Ovary (tissue), 9 donors: Measurements from ENCODE around the gene SMCP. TPM values are rescaled to one million over a fixed set of nuclear protein-coding genes. Genes with fewer than 3 reads are reported as not detected.

Experiments used
- DNase-seq, 5 donors: peaks; one replicate each; pipeline ENCODE4 v3.0.0-alpha.2; 2019 to 2020
- H3K27ac ChIP-seq, 2 donors: fragments of 200-600 bp; one replicate each; pipeline versions ENCODE4 v1.5.1 to v1.8.0; 2019 to 2022
- H3K27me3 ChIP-seq: fragments of 200-600 bp; one replicate; pipeline ENCODE4 v1.8.0; 2022
- H3K36me3 ChIP-seq: fragments of 200-600 bp; sonication (generic); one replicate; pipeline ENCODE4 v1.5.1; 2019
- H3K4me1 ChIP-seq: one replicate; pipeline ENCODE4 v1.8.1; 2013; ENCODE audit warnings: mild to moderate bottlenecking, moderate library complexity; ENCODE audit not compliant: insufficient read depth
- H3K4me3 ChIP-seq: fragments of 200-600 bp; sonication (generic); one replicate; pipeline ENCODE4 v1.5.1; 2017
- H3K9me3 ChIP-seq, 2 donors: fragments of 200-600 bp in 1 of 2; sonication (generic) in 1 of 2; one replicate each; pipeline versions ENCODE4 v1.5.1 to v1.8.1; 2013 to 2019; ENCODE audit warnings: mild to moderate bottlenecking in 1 of 2, moderate library complexity in 1 of 2
- CTCF ChIP-seq, 3 donors: fragments of 450-650 bp in 2 of 3; fragments of 200-600 bp in 1 of 3; IDR thresholded peaks; one replicate each; pipeline versions ENCODE4 v1.5.1 to v1.8.0; 2016 to 2022; ENCODE audit warnings: antibody characterized with exemption in 3 of 3, mild to moderate bottlenecking in 1 of 3
- EP300 ChIP-seq: sonication (generic); formaldehyde crosslinking; IDR thresholded peaks from one replicate; pipeline ENCODE4 v1.6.1; 2017; ENCODE audit warnings: antibody characterized with exemption
- POLR2A ChIP-seq: fragments of 450-650 bp; IDR thresholded peaks from one replicate; pipeline ENCODE4 v1.6.1; 2017; ENCODE audit warnings: antibody characterized with exemption, mild to moderate bottlenecking, moderate library complexity
- WGBS, 3 donors: extraction: QIAGEN DNeasy Blood & Tissue Kit in 1 of 3; methylation state at CpG; one replicate each; pipeline versions ENCODE4 v1.1.5 to v1.1.7; 2013 to 2017; 5-methylcytosine and 5-hydroxymethylcytosine counted together
- intact Hi-C, 4 donors: fragments of 100-400 bp; cut with DNase I; formaldehyde crosslinking; loops; one replicate each; pipeline versions ENCODE4 v1.11.0 to v1.15.1; 2022 to 2023
- polyA plus RNA-seq, 2 donors: library from polyadenylated mRNA; stranded (reverse); fragments of 200-250 nt in 1 of 2; fragments of 350-450 nt in 1 of 2; fragmentation: Illumina TruSeq in 1 of 2; extraction: RNeasy Lipid Tissue Mini Kit (QIAGEN cat#74804) in 1 of 2; gene quantifications; one replicate each; pipeline ENCODE4 v1.2.3, GENCODE V29; 2013 to 2014
- total RNA-seq, 7 donors: library from RNA; depleted of rRNA in 2 of 7; stranded (reverse); fragments of >200 nt in 2 of 7; fragmentation: NEBNext Ultra II Directional in 3 of 7; extraction: Animal tissue kit (Norgen Biotek cat#: 25700) in 3 of 7; gene quantifications; one replicate each; pipeline versions ENCODE4 v1.1.0 to v1.2.4, GENCODE V29; 2016 to 2023
- donor health status: DM: no; HTN: no; CAD: no; lungs with moderate emphysema.
- donor health status: DM: no; HTN: no; CAD: no.
- donor health status: Bipolar disorder and iron deficiency.
- donor health status: DM: yes; HTN: yes; CAD: no.
- donor health status: DM: no; HTN: no; CAD: no.
- donor health status: DM: yes; HTN: yes; CAD: no.

The SMCP gene
- total and polyA plus RNA-seq, 9 donors, result 0.18 to 0.35 TPM; not detected in 7

- Histone ChIP-seq H3K27ac (no peak overlapping the region), H3K27me3 (no peaks in the 10 kb centered on the region), H3K4me1 (no peaks in the 10 kb centered on the region), H3K9me3 (no peaks in the 10 kb centered on the region), H3K4me3 (no peak overlapping the region), H3K36me3 (no peaks in the 10 kb centered on the region)
- TF ChIP-seq EP300 (no peak), CTCF (IDR thresholded peaks at IDR 0.05) (no peak), POLR2A (no peak)
- WGBS, 3 donors, result 84 to 91% (median 86%) methylated on average over 4 of the region's 4 CpGs
- intact Hi-C loops, result no loop called here
- no peak for DNase-seq
Measured at GRCh38 chr1:152932170-152932811, 54.2 kb downstream of the SMCP start.

GRCh38 chr1:152933196-152933595 lies 55.1 kb downstream of the SMCP start:
- no peaks in the 10 kb centered on the region for H3K4me1 ChIP-seq
- no peaks in the 10 kb centered on the region for H3K9me3 ChIP-seq
- H3K27ac ChIP-seq, result no peak overlapping the region
- no peak for DNase-seq
- H3K4me3 ChIP-seq, result no peak overlapping the region
- intact Hi-C loops, result no loop called here
- no peaks in the 10 kb centered on the region for H3K36me3 ChIP-seq
- WGBS, 3 donors, result 72 to 87% (median 87%) methylated on average over 2 of the region's 2 CpGs
- TF ChIP-seq EP300 (no peak), CTCF (IDR thresholded peaks at IDR 0.05) (no peak), POLR2A (no peak)
- H3K27me3 ChIP-seq, result no peaks in the 10 kb centered on the region

Other genes starting within 250 kb of the SMCP start
- not detected for gene LCE2D, start 214.9 kb upstream of the SMCP start, total RNA-seq
- gene LCE2D, start 214.9 kb upstream of the SMCP start, polyA plus RNA-seq, result not detected
- gene LCE2C, start 203.0 kb upstream of the SMCP start, total RNA-seq, result not detected
- gene LCE2C, start 203.0 kb upstream of the SMCP start, polyA plus RNA-seq, result not detected
- gene LCE2B, start 192.2 kb upstream of the SMCP start, total RNA-seq, result not detected
- gene LCE2B, start 192.2 kb upstream of the SMCP start, polyA plus RNA-seq, result not detected
- not detected for gene LCE2A, start 180.0 kb upstream of the SMCP start, total RNA-seq
- not detected for gene LCE2A, start 180.0 kb upstream of the SMCP start, polyA plus RNA-seq
- gene LCE4A, start 170.2 kb upstream of the SMCP start, total RNA-seq, result not detected
- gene LCE4A, start 170.2 kb upstream of the SMCP start, polyA plus RNA-seq, result not detected
- not detected for gene KPRP, start 120.3 kb upstream of the SMCP start, total RNA-seq
- not detected for gene KPRP, start 120.3 kb upstream of the SMCP start, polyA plus RNA-seq
- not detected for gene LCE1F, start 103.2 kb upstream of the SMCP start, total RNA-seq
- not detected for gene LCE1F, start 103.2 kb upstream of the SMCP start, polyA plus RNA-seq
- gene LCE1E, start 92.1 kb upstream of the SMCP start, total RNA-seq, result not detected
- gene LCE1E, start 92.1 kb upstream of the SMCP start, polyA plus RNA-seq, result not detected
- gene LCE1D, start 81.6 kb upstream of the SMCP start, total RNA-seq, result not detected
- gene LCE1D, start 81.6 kb upstream of the SMCP start, polyA plus RNA-seq, result not detected
- gene LCE1C, start 71.7 kb upstream of the SMCP start, total RNA-seq, result not detected
- not detected for gene LCE1C, start 71.7 kb upstream of the SMCP start, polyA plus RNA-seq
- gene LCE1B, start 66.4 kb upstream of the SMCP start, total RNA-seq, result not detected
- not detected for gene LCE1B, start 66.4 kb upstream of the SMCP start, polyA plus RNA-seq
- gene LCE1A, start 50.8 kb upstream of the SMCP start, total RNA-seq, result not detected
- not detected for gene LCE1A, start 50.8 kb upstream of the SMCP start, polyA plus RNA-seq
- gene LCE6A, start 35.5 kb upstream of the SMCP start, total RNA-seq, result not detected
- gene LCE6A, start 35.5 kb upstream of the SMCP start, polyA plus RNA-seq, result not detected
- gene LCE7A, start 18.3 kb upstream of the SMCP start, total RNA-seq, result not detected
- not detected for gene LCE7A, start 18.3 kb upstream of the SMCP start, polyA plus RNA-seq
- gene IVL, start 30.2 kb downstream of the SMCP start, total RNA-seq, result not detected
- gene IVL, start 30.2 kb downstream of the SMCP start, polyA plus RNA-seq, result not detected
- gene SPRR5, start 68.9 kb downstream of the SMCP start, total RNA-seq, result not detected
- gene SPRR5, start 68.9 kb downstream of the SMCP start, polyA plus RNA-seq, result not detected
- gene SPRR4, start 92.3 kb downstream of the SMCP start, total RNA-seq, result not detected
- not detected for gene SPRR4, start 92.3 kb downstream of the SMCP start, polyA plus RNA-seq
- gene SPRR1A, start 105.8 kb downstream of the SMCP start, total RNA-seq, result not detected
- gene SPRR1A, start 105.8 kb downstream of the SMCP start, polyA plus RNA-seq, result not detected
- gene SPRR3, start 123.4 kb downstream of the SMCP start, total RNA-seq, result under 1 TPM in 1 of 7 donors, not detected in 6; 0.85 TPM
- not detected for gene SPRR3, start 123.4 kb downstream of the SMCP start, polyA plus RNA-seq
- gene SPRR1B, start 152.9 kb downstream of the SMCP start, total RNA-seq, result not detected
- gene SPRR1B, start 152.9 kb downstream of the SMCP start, polyA plus RNA-seq, result not detected
- gene SPRR2D, start 162.8 kb downstream of the SMCP start, total RNA-seq, result under 1 TPM in 2 of 7 donors, not detected in 5; 0.32 to 0.45 TPM
- gene SPRR2D, start 162.8 kb downstream of the SMCP start, polyA plus RNA-seq, result 1 to 10 TPM in 1 of 2 donors, under 1 TPM in 1; 0.27 to 1.1 TPM
- gene SPRR2A, start 179.2 kb downstream of the SMCP start, total RNA-seq, result under 1 TPM in 2 of 7 donors, not detected in 5; 0.55 to 0.59 TPM
- under 1 TPM; 0.21 to 0.52 TPM for gene SPRR2A, start 179.2 kb downstream of the SMCP start, polyA plus RNA-seq
- gene SPRR2B, start 193.3 kb downstream of the SMCP start, total RNA-seq, result 1 to 10 TPM in 4 of 7 donors, not detected in 3; 1.1 to 3.8 (median 1.7) TPM
- gene SPRR2B, start 193.3 kb downstream of the SMCP start, polyA plus RNA-seq, result 1 to 10 TPM; 3.2 to 4.9 TPM
- 1 to 10 TPM in 3 of 7 donors, under 1 TPM in 1, not detected in 3; 0.63 to 1.5 (median 1.2) TPM for gene SPRR2E, start 216.2 kb downstream of the SMCP start, total RNA-seq
- 1 to 10 TPM; 1.3 to 1.5 TPM for gene SPRR2E, start 216.2 kb downstream of the SMCP start, polyA plus RNA-seq
- gene SPRR2F, start 235.2 kb downstream of the SMCP start, total RNA-seq, result 10 to 100 TPM; 12.7 to 93.3 (median 62.3) TPM
- gene SPRR2F, start 235.2 kb downstream of the SMCP start, polyA plus RNA-seq, result 100 to 1,000 TPM in 1 of 2 donors, 10 to 100 TPM in 1; 54.7 to 109 TPM